ENCODE measurements around the gene CBX4. TPM values are rescaled to one million over a fixed set of nuclear protein-coding genes. Genes with fewer than 3 reads are reported as not detected.

CBX4 gene
- total and polyA plus RNA-seq, 2 of the 13 experiments (the other 11 are each of a cell fraction or from before 2014, with no cell fraction given) = 25.8 to 50.8 TPM

GRCh38 chr17:79797492-79798298, 41.5 kb downstream of the CBX4 start (continued):
- peak; percentile 65; the same call in 1 of the 2 replicates for TF ChIP-seq HES4 (CRISPR knock-in tag; IDR thresholded peaks at IDR 0.05; ENCODE audit: borderline replicate concordance)
- peak; percentile 6; the same call in 1 of the 2 replicates for TF ChIP-seq ZZZ3 (CRISPR knock-in tag; IDR thresholded peaks at IDR 0.05; ENCODE audit: borderline replicate concordance)
- TF ChIP-seq CBX2 (IDR thresholded peaks at IDR 0.05; ENCODE audit: low read depth, low read length) = no peak
- TF ChIP-seq CBX2 (CRISPR knock-in tag; IDR thresholded peaks at IDR 0.05; ENCODE audit: low read depth) = 0 out of 2 replicates have a peak, but pooled peaks have one; percentile 24
- TF ChIP-seq, protein P1, sequence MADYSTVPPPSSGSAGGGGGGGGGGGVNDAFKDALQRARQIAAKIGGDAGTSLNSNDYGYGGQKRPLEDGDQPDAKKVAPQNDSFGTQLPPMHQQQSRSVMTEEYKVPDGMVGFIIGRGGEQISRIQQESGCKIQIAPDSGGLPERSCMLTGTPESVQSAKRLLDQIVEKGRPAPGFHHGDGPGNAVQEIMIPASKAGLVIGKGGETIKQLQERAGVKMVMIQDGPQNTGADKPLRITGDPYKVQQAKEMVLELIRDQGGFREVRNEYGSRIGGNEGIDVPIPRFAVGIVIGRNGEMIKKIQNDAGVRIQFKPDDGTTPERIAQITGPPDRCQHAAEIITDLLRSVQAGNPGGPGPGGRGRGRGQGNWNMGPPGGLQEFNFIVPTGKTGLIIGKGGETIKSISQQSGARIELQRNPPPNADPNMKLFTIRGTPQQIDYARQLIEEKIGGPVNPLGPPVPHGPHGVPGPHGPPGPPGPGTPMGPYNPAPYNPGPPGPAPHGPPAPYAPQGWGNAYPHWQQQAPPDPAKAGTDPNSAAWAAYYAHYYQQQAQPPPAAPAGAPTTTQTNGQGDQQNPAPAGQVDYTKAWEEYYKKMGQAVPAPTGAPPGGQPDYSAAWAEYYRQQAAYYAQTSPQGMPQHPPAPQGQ (CRISPR knock-in tag; IDR thresholded peaks at IDR 0.05; ENCODE audit: borderline replicate concordance) = 0 out of 2 replicates have a peak, but pooled peaks have one; percentile 67
- 0 out of 2 replicates have a peak, but pooled peaks have one; percentile 31 for TF ChIP-seq ZNF224 (CRISPR knock-in tag; IDR thresholded peaks at IDR 0.05)
- 0 out of 2 replicates have a peak, but pooled peaks have one; percentile 18 for TF ChIP-seq ZSCAN20 (CRISPR knock-in tag; IDR thresholded peaks at IDR 0.05; ENCODE audit: borderline replicate concordance)
- peak; percentile 32; the same call in 1 of the 2 replicates for TF ChIP-seq SOX13 (IDR thresholded peaks at IDR 0.05)
- TF ChIP-seq SOX13 (CRISPR knock-in tag; conservative IDR thresholded peaks at IDR 0.05 in 1 of 2, IDR thresholded peaks at IDR 0.05 in 1 of 2) = no peak
- 0 out of 2 replicates have a peak, but pooled peaks have one; percentile 13 for TF ChIP-seq GZF1 (CRISPR knock-in tag; IDR thresholded peaks at IDR 0.05)
- 0 out of 2 replicates have a peak, but pooled peaks have one; percentile 15 for TF ChIP-seq ZNF557 (CRISPR knock-in tag; IDR thresholded peaks at IDR 0.05)
- TF ChIP-seq ZNF446 (CRISPR knock-in tag; IDR thresholded peaks at IDR 0.05) = 0 out of 2 replicates have a peak, but pooled peaks have one; percentile 57
- no peak for TF ChIP-seq ZNF607 (CRISPR knock-in tag; IDR thresholded peaks at IDR 0.05; ENCODE audit: borderline replicate concordance)
- no peak for TF ChIP-seq ZFP36L2 (CRISPR knock-in tag; IDR thresholded peaks at IDR 0.05)
- no peak; the same call in 1 of the 2 replicates for TF ChIP-seq ZNF776 (CRISPR knock-in tag; IDR thresholded peaks at IDR 0.05)
- no peak for TF ChIP-seq HNF1A (IDR thresholded peaks at IDR 0.05; ENCODE audit: low read depth)
- TF ChIP-seq HNF1A (CRISPR knock-in tag; IDR thresholded peaks at IDR 0.05; ENCODE audit: borderline replicate concordance) = no peak
- TF ChIP-seq ZFX (CRISPR knock-in tag; IDR thresholded peaks at IDR 0.05; ENCODE audit: low read depth) = peak; percentile 18
- TF ChIP-seq ZNF33B (CRISPR knock-in tag; IDR thresholded peaks at IDR 0.05) = peak; percentile 49; the same call in 1 of the 2 replicates
- TF ChIP-seq RXRA (CRISPR knock-in tag; IDR thresholded peaks at IDR 0.05) = 0 out of 2 replicates have a peak, but pooled peaks have one; percentile 5
- TF ChIP-seq KDM2A (CRISPR knock-in tag; IDR thresholded peaks at IDR 0.05; ENCODE audit: borderline replicate concordance, low read depth) = no peak
- TF ChIP-seq MYNN (CRISPR knock-in tag; IDR thresholded peaks at IDR 0.05; ENCODE audit: low read depth) = 0 out of 2 replicates have a peak, but pooled peaks have one; percentile 8
- peak; percentile 21 for TF ChIP-seq HNRNPK (IDR thresholded peaks at IDR 0.05; ENCODE audit: low read depth, low read length, poor library complexity, severe bottlenecking)
- TF ChIP-seq ZNF766 (CRISPR knock-in tag; IDR thresholded peaks at IDR 0.05; ENCODE audit: borderline replicate concordance) = 0 out of 2 replicates have a peak, but pooled peaks have one; percentile 19
